Fibroblast of peridontal ligament (primary cell): ENCODE data around the gene KRCC1.
"Not testable (repeated sequence)": the region's sequence is repeated elsewhere in the genome, so short reads cannot be mapped to it uniquely, and the experiment has no call there.

Experiments used
- DNase-seq: peaks from one replicate; pipeline ENCODE4 v3.0.0-alpha.2; 2010; ENCODE audit errors: extremely low read depth

The KRCC1 gene

GRCh38 chr2:88077080-88077479 lies 21.5 kb upstream of the KRCC1 start:
- DNase-seq, result no peak

- DNase-seq, result peak; percentile 33
These were observed 19.3 kb upstream of the KRCC1 start for GRCh38 chr2:88074854-88075292.

GRCh38 chr2:88074150-88074549 lies 18.6 kb upstream of the KRCC1 start:
- DNase-seq, result no peak

GRCh38 chr2:88071365-88071764 lies 15.8 kb upstream of the KRCC1 start:
- DNase-seq, result no peak

GRCh38 chr2:88070055-88070454 lies 14.5 kb upstream of the KRCC1 start:
- no peak for DNase-seq

GRCh38 chr2:88069117-88069516 lies 13.5 kb upstream of the KRCC1 start:
- DNase-seq, result no peak

- DNase-seq, result no peak
These were observed 12.5 kb upstream of the KRCC1 start for GRCh38 chr2:88068044-88068443.

- DNase-seq, result no peak
These were observed 12.0 kb upstream of the KRCC1 start, which contains the start of gene SMYD1 for GRCh38 chr2:88067598-88067997. Gene SMYD1, plus strand, starts transcription at chr2:88067825. Its CDS starts 40 bp downstream, at chr2:88067865.

GRCh38 chr2:88067189-88067588 lies 11.6 kb upstream of the KRCC1 start:
- no peak for DNase-seq

GRCh38 chr2:88066543-88066942 lies 11.0 kb upstream of the KRCC1 start:
- DNase-seq, result no peak

- no peak for DNase-seq
These were observed 5.7 kb upstream of the KRCC1 start for GRCh38 chr2:88061295-88061694.

- DNase-seq, result no peak
These were observed 5.3 kb upstream of the KRCC1 start for GRCh38 chr2:88060907-88061275.

- peak; percentile 36 for DNase-seq
These were observed 4.7 kb upstream of the KRCC1 start for GRCh38 chr2:88059979-88060906.

GRCh38 chr2:88058191-88058590 lies 2.6 kb upstream of the KRCC1 start:
- no peak for DNase-seq

- no peak for DNase-seq
These were observed 1.9 kb upstream of the KRCC1 start for GRCh38 chr2:88057437-88057844.

- peak; percentile 60 for DNase-seq
These were observed 707 bp downstream of the KRCC1 start for GRCh38 chr2:88054782-88055370.

GRCh38 chr2:88053934-88054781 lies 1.4 kb downstream of the KRCC1 start:
- DNase-seq, result peak; percentile 5

GRCh38 chr2:88053296-88053695 lies 2.3 kb downstream of the KRCC1 start:
- DNase-seq, result peak; percentile 79

- DNase-seq, result no peak
These were observed 3.8 kb downstream of the KRCC1 start for GRCh38 chr2:88051792-88052191.

GRCh38 chr2:88049622-88050021 lies 6.0 kb downstream of the KRCC1 start:
- DNase-seq, result no peak

- no peak for DNase-seq
These were observed 7.0 kb downstream of the KRCC1 start for GRCh38 chr2:88048541-88048940.

- not testable (repeated sequence) for DNase-seq
These were observed 10.0 kb downstream of the KRCC1 start for GRCh38 chr2:88045561-88045960.
